T-helper 2 cell treated with Interferon-gamma antibody and Interleukin-4, amounts not matched to agents 100 ng/mL and 5 ng/mL, for 36 hours (primary cell): ENCODE results near the gene CIB2. TPM values are rescaled to one million over a fixed set of nuclear protein-coding genes. Genes with fewer than 3 reads are reported as not detected.

Experiments
- intact Hi-C: fragments of 100-400 bp; cut with micrococcal nuclease; formaldehyde crosslinking; loops from one replicate; pipeline ENCODE4 v1.15.1; 2023
- total RNA-seq: library from RNA; stranded (reverse); gene quantifications from 2 replicates; pipeline ENCODE4 v1.2.3, GENCODE V29; 2022

The CIB2 gene
- total RNA-seq, 1 donor from 2014 or later = 1.8 TPM

- intact Hi-C loops = no loop called here
These were observed 21.1 kb downstream of the CIB2 start for GRCh38 chr15:78110096-78110495.

- intact Hi-C loops = loop anchor here (5.0 kb wide), 1 partner anchor 42 kb away; no protein-coding TSS in a partner anchor
These were observed 22.1 kb downstream of the CIB2 start for GRCh38 chr15:78109156-78109555.

- intact Hi-C loops = loop anchor here (1.0 to 5.0 kb wide), 3 partner anchors 41 to 149 kb away; no protein-coding TSS in a partner anchor
These were observed 22.8 kb downstream of the CIB2 start for GRCh38 chr15:78108300-78109084.

- intact Hi-C loops = loop anchor here (5.0 kb wide), 1 partner anchor 40 kb away; no protein-coding TSS in a partner anchor
These were observed 23.8 kb downstream of the CIB2 start for GRCh38 chr15:78107471-78107870.

GRCh38 chr15:78105476-78106241 lies 25.6 kb downstream of the CIB2 start:
- intact Hi-C loops = loop anchor here (5.0 kb wide), 1 partner anchor 38 kb away; no protein-coding TSS in a partner anchor

GRCh38 chr15:78104566-78105475 lies 26.4 kb downstream of the CIB2 start:
- intact Hi-C loops = loop anchor here (1.0 to 5.0 kb wide), 2 partner anchors 38 to 71 kb away; no protein-coding TSS in a partner anchor

- intact Hi-C loops = loop anchor here (1.0 kb wide), 1 partner anchor 70 kb away; no protein-coding TSS in a partner anchor
These were observed 27.1 kb downstream of the CIB2 start for GRCh38 chr15:78104119-78104479.

GRCh38 chr15:78103406-78104118 lies 27.7 kb downstream of the CIB2 start:
- intact Hi-C loops = loop anchor here (1.0 kb wide), 1 partner anchor 69 kb away; no protein-coding TSS in a partner anchor

GRCh38 chr15:78102741-78103140 lies 28.5 kb downstream of the CIB2 start:
- intact Hi-C loops = no loop called here

- intact Hi-C loops = no loop called here
These were observed 29.0 kb downstream of the CIB2 start for GRCh38 chr15:78102211-78102610.

- intact Hi-C loops = no loop called here
These were observed 29.7 kb downstream of the CIB2 start for GRCh38 chr15:78101423-78102105.

GRCh38 chr15:78100886-78101285 lies 30.4 kb downstream of the CIB2 start:
- intact Hi-C loops = no loop called here

GRCh38 chr15:78098131-78098755 lies 33.0 kb downstream of the CIB2 start:
- intact Hi-C loops = no loop called here

- intact Hi-C loops = no loop called here
These were observed 33.6 kb downstream of the CIB2 start for GRCh38 chr15:78097667-78098066.

GRCh38 chr15:78093242-78094020 lies 37.8 kb downstream of the CIB2 start:
- intact Hi-C loops = no loop called here

GRCh38 chr15:78092261-78093041 lies 38.8 kb downstream of the CIB2 start, which contains the start of gene SH2D7:
Gene SH2D7, plus strand, starts transcription at chr15:78092561. Its CDS starts 24 bp downstream, at chr15:78092585.
- intact Hi-C loops = no loop called here

- intact Hi-C loops = no loop called here
These were observed 40.7 kb downstream of the CIB2 start for GRCh38 chr15:78090422-78091063.
